Left ventricle myocardium inferior (tissue), 1 donor: ENCODE results near the gene SNX10. TPM values are rescaled to one million over a fixed set of nuclear protein-coding genes. Genes with fewer than 3 reads are reported as not detected.

Experiments used
- DNase-seq: peaks from one replicate; pipeline ENCODE4 v3.0.0-alpha.2; 2020
- H3K27ac ChIP-seq: fragments of 200-600 bp; replicated peaks from 2 replicates; pipeline ENCODE4 v1.8.0; 2021
- H3K27me3 ChIP-seq: fragments of 200-600 bp; 2 replicates; pipeline ENCODE4 v1.8.0; 2021; ENCODE audit warnings: low read depth
- H3K36me3 ChIP-seq: fragments of 200-600 bp; 2 replicates; pipeline ENCODE4 v1.8.0; 2021
- H3K4me1 ChIP-seq: fragments of 200-600 bp; 2 replicates; pipeline ENCODE4 v1.8.0; 2021
- H3K4me3 ChIP-seq: fragments of 200-600 bp; 2 replicates; pipeline ENCODE4 v1.8.0; 2021; ENCODE audit warnings: mild to moderate bottlenecking, moderate library complexity
- H3K9me3 ChIP-seq: fragments of 200-600 bp; replicated peaks from 2 replicates; pipeline ENCODE4 v1.8.0; 2021
- intact Hi-C: fragments of 100-400 bp; cut with micrococcal nuclease; formaldehyde crosslinking; loops from one replicate; pipeline ENCODE4 v1.11.0; 2022
- total RNA-seq: library from RNA; stranded (reverse); fragmentation: NEBNext Ultra II Directional; extraction: Animal tissue kit (Norgen Biotek cat#: 25700); gene quantifications from one replicate; pipeline ENCODE4 v1.2.1, GENCODE V29; 2021
- TF ChIP-seq, protein P1 (sequence below): fragments of 200-600 bp; IDR thresholded peaks from 2 replicates; pipeline ENCODE4 v1.8.0; 2021; ENCODE audit warnings: antibody characterized with exemption, mild to moderate bottlenecking, borderline replicate concordance
- donor health status: DM: no; HTN: yes; CAD: no; lungs with severe emphysema.

The SNX10 gene
- total RNA-seq, 1 donor from 2014 or later, result 1.1 TPM

DNA sequence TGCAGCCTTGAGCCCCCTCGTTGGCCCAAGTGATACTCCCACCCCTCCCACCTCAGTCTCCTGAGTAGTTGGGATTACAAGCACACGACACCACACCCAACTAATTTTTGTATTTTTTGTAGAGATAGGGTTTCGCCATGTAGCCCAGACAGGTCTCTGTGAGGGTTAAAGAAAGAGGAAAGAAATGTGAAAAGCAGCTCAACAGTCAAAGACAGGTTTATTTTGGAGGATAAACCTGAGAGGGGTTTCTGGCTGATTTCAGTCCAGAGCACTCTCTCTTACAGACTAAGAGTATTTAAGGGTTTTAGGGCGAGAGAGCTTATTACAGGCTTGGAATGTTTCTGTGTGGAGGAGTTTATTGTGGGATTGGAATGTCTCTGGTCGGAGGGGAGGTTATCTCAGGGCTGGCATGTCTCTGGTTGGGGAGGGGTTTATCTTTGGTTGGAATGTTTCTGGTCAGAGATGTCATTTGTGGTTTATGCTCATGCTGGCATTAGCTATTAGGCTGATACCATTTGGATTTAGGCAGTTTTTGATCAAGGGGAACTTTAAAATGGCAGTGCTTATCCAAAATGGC is 26.1 kb upstream of the SNX10 start:
- Histone ChIP-seq H3K27me3 (peaks cover 36% of the 10 kb centered on the region), H3K36me3 (no peaks in the 10 kb centered on the region), H3K27ac (no peak overlapping the region), H3K9me3 (peaks cover 19% of the 10 kb centered on the region), H3K4me1 (no peaks in the 10 kb centered on the region), H3K4me3 (no peak overlapping the region)
- DNase-seq, result no peak
- TF ChIP-seq, protein P1, sequence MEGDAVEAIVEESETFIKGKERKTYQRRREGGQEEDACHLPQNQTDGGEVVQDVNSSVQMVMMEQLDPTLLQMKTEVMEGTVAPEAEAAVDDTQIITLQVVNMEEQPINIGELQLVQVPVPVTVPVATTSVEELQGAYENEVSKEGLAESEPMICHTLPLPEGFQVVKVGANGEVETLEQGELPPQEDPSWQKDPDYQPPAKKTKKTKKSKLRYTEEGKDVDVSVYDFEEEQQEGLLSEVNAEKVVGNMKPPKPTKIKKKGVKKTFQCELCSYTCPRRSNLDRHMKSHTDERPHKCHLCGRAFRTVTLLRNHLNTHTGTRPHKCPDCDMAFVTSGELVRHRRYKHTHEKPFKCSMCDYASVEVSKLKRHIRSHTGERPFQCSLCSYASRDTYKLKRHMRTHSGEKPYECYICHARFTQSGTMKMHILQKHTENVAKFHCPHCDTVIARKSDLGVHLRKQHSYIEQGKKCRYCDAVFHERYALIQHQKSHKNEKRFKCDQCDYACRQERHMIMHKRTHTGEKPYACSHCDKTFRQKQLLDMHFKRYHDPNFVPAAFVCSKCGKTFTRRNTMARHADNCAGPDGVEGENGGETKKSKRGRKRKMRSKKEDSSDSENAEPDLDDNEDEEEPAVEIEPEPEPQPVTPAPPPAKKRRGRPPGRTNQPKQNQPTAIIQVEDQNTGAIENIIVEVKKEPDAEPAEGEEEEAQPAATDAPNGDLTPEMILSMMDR, result no peak
- intact Hi-C loops, result no loop called here

DNA sequence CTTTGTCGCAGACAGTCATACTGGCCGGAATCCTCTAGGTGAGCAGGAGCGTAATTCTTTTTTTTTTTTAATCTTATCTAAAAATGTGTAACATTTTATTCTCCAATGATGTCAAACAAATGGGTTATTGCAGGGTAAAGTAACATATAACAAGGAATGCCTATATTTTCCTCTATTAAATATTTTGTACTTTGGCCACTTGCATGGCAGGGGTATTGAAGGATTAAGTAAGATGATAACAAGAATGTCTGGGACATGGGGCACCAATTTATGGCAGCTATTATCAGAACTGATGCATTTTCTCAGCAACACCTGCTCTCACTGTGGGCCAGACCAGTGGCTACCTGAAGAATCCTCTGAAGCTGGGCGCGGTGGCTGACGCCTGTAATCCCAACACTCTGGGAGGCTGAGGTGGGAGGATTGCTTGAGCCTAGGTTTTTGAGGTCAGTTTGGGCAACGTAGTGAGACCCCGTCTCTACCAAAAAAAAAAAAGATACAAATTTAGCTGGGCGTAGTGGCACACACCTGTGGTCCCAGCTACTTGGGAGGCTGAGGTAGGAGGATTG is 24.0 kb upstream of the SNX10 start:
- Histone ChIP-seq H3K4me3 (no peak overlapping the region), H3K4me1 (no peaks in the 10 kb centered on the region), H3K9me3 (peaks cover 19% of the 10 kb centered on the region), H3K27me3 (peaks cover 43% of the 10 kb centered on the region), H3K36me3 (no peaks in the 10 kb centered on the region), H3K27ac (no peak overlapping the region)
- DNase-seq, result no peak
- intact Hi-C loops, result no loop called here
- TF ChIP-seq, protein P1, result no peak

DNA sequence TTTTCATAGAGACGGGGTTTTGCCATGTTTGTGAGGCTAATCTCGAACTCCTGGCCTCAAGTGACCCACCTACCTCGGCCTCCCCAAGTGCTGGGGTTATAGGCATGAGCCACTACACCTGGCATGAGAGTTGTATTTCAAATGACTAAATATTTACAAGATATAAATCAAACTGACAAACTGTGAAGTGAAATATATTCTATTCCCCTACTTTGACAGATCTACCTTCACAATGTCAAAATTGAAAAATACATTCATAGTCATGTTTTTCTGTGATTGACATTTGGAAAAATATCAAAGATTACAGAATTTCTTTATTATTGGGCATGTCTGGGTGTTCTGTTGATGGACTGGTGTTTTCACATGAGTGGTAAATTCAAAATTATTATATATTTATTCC is 16.4 kb upstream of the SNX10 start:
- TF ChIP-seq, protein P1, result no peak
- H3K4me3 ChIP-seq, result no peak overlapping the region
- DNase-seq, result no peak
- no peak overlapping the region for H3K27ac ChIP-seq
- peaks cover 16% of the 10 kb centered on the region for H3K27me3 ChIP-seq
- H3K9me3 ChIP-seq, result no peaks in the 10 kb centered on the region
- H3K36me3 ChIP-seq, result no peaks in the 10 kb centered on the region
- no peaks in the 10 kb centered on the region for H3K4me1 ChIP-seq
- intact Hi-C loops, result no loop called here

DNA sequence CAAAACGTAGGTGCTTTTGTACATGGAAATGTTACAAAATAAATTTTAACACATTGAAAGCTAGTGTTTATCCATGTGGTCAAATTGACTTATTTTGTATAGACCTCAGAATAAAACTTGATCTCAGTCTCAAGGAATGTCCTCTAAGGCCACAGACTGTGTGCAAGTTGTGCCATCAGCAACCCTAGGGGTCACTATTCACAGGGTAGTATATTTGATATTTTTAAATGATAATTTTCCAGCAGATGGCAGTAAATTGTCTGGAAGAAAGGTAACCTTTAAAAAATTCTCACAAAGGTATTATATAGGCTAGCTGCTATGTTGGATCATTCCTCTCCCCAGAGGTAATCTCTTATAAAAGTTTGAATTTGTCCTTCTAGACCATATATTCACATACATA is 12.9 kb upstream of the SNX10 start:
- H3K9me3 ChIP-seq, result no peaks in the 10 kb centered on the region
- peaks cover 4% of the 10 kb centered on the region for H3K27me3 ChIP-seq
- no peak overlapping the region for H3K27ac ChIP-seq
- DNase-seq, result no peak
- no peaks in the 10 kb centered on the region for H3K36me3 ChIP-seq
- no peak overlapping the region for H3K4me3 ChIP-seq
- TF ChIP-seq, protein P1, result no peak
- intact Hi-C loops, result no loop called here
- H3K4me1 ChIP-seq, result no peaks in the 10 kb centered on the region

DNA sequence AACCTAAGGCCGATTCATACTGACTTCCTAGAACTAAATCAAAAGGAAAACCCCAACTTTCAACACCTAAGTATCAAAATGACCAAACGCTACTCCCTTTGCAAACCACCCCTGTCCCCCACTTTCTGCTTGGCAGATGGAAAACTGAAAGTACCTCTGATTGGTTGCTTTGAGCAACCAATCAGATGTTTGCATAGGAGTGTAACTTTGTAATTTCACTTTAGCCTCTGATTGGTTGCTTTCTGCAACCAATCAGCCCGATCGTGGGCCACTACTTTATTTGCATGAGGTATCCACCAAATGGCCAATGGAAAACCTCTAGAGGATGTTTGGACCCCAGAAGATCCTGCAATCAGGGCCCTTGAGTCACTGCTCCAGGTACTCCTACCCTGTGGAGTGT is 12.3 kb upstream of the SNX10 start:
- TF ChIP-seq, protein P1, result no peak
- intact Hi-C loops, result no loop called here
- Histone ChIP-seq H3K36me3 (no peaks in the 10 kb centered on the region), H3K27ac (no peak overlapping the region), H3K9me3 (no peaks in the 10 kb centered on the region), H3K4me1 (no peaks in the 10 kb centered on the region), H3K4me3 (no peak overlapping the region), H3K27me3 (peaks cover 4% of the 10 kb centered on the region)
- no peak for DNase-seq
